IMR-90 (cell line): Measurements from ENCODE around the gene SLFNL1.

Experiments used
- BHLHE40 ChIP-seq: fragments of 150-350 bp; IDR thresholded peaks from 2 replicates; pipeline ENCODE4 v1.6.1; 2016; ENCODE audit warnings: mild to moderate bottlenecking, low read depth, low read length
- CEBPB ChIP-seq: IDR thresholded peaks from 2 replicates; pipeline ENCODE4 v1.6.1; 2012; ENCODE audit warnings: low read depth, low read length, improper control_type of control experiment
- CHD1 ChIP-seq: IDR thresholded peaks from 2 replicates; pipeline ENCODE4 v1.6.1; 2012; ENCODE audit warnings: low read depth, low read length, improper control_type of control experiment
- CTCF ChIP-seq: conservative IDR thresholded peaks from 2 replicates; pipeline ENCODE4 v1.5.1; 2012; ENCODE audit warnings: mild to moderate bottlenecking, low read depth, low read length, improper control_type of control experiment
- MXI1 ChIP-seq: IDR thresholded peaks from 2 replicates; pipeline ENCODE4 v1.6.1; 2012; ENCODE audit warnings: low read depth, mild to moderate bottlenecking, low read length, moderate library complexity, borderline replicate concordance
- POLR2A ChIP-seq: IDR thresholded peaks from 2 replicates; pipeline ENCODE4 v1.6.1; 2012; ENCODE audit warnings: mild to moderate bottlenecking, low read depth, low read length
- RFX5 ChIP-seq: IDR thresholded peaks from 2 replicates; pipeline ENCODE4 v1.8.0; 2012; ENCODE audit warnings: low read depth, mild to moderate bottlenecking, low read length, moderate library complexity
- SMC3 ChIP-seq: fragments of 150-350 bp; IDR thresholded peaks from 2 replicates; pipeline ENCODE4 v1.6.1; 2016; ENCODE audit warnings: low read depth, mild to moderate bottlenecking, antibody characterized with exemption, low read length, moderate library complexity
- USF2 ChIP-seq: fragments of 150-350 bp; IDR thresholded peaks from 2 replicates; pipeline ENCODE4 v1.6.1; 2017; ENCODE audit warnings: mild to moderate bottlenecking, antibody characterized with exemption, low read length, low read depth
- TF ChIP-seq, protein P1 (sequence below): fragments of 150-350 bp; IDR thresholded peaks from 2 replicates; pipeline ENCODE4 v1.6.1; 2016; ENCODE audit warnings: low read depth, mild to moderate bottlenecking, low read length, moderate library complexity, borderline replicate concordance

GRCh38 chr1:40986328-40986783, 35.2 kb downstream of the SLFNL1 start:
- no peak for TF ChIP-seq CTCF
- no peak for TF ChIP-seq POLR2A
- no peak for TF ChIP-seq CHD1
- TF ChIP-seq RFX5: no peak
- no peak for TF ChIP-seq MXI1
- no peak for TF ChIP-seq USF2
- TF ChIP-seq BHLHE40: no peak
- peak; percentile 5; the same call in 1 of the 2 replicates for TF ChIP-seq CEBPB
- TF ChIP-seq SMC3: no peak
- TF ChIP-seq, protein P1, sequence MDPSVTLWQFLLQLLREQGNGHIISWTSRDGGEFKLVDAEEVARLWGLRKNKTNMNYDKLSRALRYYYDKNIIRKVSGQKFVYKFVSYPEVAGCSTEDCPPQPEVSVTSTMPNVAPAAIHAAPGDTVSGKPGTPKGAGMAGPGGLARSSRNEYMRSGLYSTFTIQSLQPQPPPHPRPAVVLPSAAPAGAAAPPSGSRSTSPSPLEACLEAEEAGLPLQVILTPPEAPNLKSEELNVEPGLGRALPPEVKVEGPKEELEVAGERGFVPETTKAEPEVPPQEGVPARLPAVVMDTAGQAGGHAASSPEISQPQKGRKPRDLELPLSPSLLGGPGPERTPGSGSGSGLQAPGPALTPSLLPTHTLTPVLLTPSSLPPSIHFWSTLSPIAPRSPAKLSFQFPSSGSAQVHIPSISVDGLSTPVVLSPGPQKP: no peak
